WERI-Rb-1 (cell line): ENCODE data around the gene OR8B8.

ENCODE experiments used
- DNase-seq: peaks from one replicate; pipeline ENCODE4 v3.0.0-alpha.2; 2020
- H3K27ac ChIP-seq: fragments of 250-450 bp; sonication (Bioruptor Pico); 2 replicates; pipeline ENCODE4 v1.5.1; 2020; ENCODE audit warnings: mild to moderate bottlenecking, moderate library complexity
- H3K27me3 ChIP-seq: fragments of 250-450 bp; sonication (Bioruptor Pico); 2 replicates; pipeline ENCODE4 v1.5.1; 2021; ENCODE audit warnings: mild to moderate bottlenecking, low read depth, moderate library complexity; ENCODE audit not compliant: insufficient read depth, severe bottlenecking
- H3K36me3 ChIP-seq: fragments of 250-450 bp; sonication (Bioruptor Pico); 2 replicates; pipeline ENCODE4 v1.5.1; 2020; ENCODE audit warnings: mild to moderate bottlenecking, moderate library complexity
- H3K4me3 ChIP-seq: 2 replicates; pipeline ENCODE4 v1.5.1; 2011; ENCODE audit warnings: low read depth, mild to moderate bottlenecking, control low read depth, low read length
- H3K9me3 ChIP-seq: fragments of 250-450 bp; sonication (Bioruptor Pico); 2 replicates; pipeline ENCODE4 v1.5.1; 2021; ENCODE audit warnings: mild to moderate bottlenecking, moderate library complexity; ENCODE audit not compliant: severe bottlenecking
- TF ChIP-seq, protein P1 (sequence below): IDR thresholded peaks from 2 replicates; pipeline ENCODE4 v1.5.1; 2011; ENCODE audit warnings: low read depth, mild to moderate bottlenecking, control low read depth, inconsistent platforms, low read length

The OR8B8 gene

DNA sequence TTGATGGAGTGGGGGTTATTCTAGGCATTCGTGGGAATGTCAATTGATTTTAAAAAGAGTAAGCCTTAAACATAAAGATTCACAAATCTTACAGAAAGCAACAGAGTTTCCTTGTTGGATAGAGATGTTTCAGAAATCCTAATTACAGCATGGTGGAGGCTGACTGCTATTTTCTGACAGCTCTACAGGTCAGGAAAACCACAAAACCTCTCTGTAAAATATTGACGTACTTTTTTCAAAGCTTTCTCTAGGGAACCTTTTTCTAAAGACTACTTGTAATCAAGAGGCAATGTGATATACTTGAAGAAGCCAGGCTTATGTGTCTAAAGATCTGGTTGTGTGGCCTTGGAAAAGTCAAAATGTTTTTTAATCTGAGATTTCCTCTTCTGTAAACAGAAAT lies 9.1 kb upstream of the OR8B8 start:
- DNase-seq, result no peak
- TF ChIP-seq, protein P1, sequence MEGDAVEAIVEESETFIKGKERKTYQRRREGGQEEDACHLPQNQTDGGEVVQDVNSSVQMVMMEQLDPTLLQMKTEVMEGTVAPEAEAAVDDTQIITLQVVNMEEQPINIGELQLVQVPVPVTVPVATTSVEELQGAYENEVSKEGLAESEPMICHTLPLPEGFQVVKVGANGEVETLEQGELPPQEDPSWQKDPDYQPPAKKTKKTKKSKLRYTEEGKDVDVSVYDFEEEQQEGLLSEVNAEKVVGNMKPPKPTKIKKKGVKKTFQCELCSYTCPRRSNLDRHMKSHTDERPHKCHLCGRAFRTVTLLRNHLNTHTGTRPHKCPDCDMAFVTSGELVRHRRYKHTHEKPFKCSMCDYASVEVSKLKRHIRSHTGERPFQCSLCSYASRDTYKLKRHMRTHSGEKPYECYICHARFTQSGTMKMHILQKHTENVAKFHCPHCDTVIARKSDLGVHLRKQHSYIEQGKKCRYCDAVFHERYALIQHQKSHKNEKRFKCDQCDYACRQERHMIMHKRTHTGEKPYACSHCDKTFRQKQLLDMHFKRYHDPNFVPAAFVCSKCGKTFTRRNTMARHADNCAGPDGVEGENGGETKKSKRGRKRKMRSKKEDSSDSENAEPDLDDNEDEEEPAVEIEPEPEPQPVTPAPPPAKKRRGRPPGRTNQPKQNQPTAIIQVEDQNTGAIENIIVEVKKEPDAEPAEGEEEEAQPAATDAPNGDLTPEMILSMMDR, result no peak

GRCh38 chr11:124446916-124447315 lies 1.4 kb upstream of the OR8B8 start:
- Histone ChIP-seq H3K27me3 (no peaks in the 10 kb centered on the region), H3K27ac (no peak overlapping the region), H3K9me3 (no peaks in the 10 kb centered on the region), H3K4me3 (no peak overlapping the region), H3K36me3 (no peaks in the 10 kb centered on the region)
- TF ChIP-seq, protein P1, result no peak
- no peak for DNase-seq

More for the DNA sequence above, 9.1 kb upstream of the OR8B8 start:
- Histone ChIP-seq H3K9me3 (peaks cover 2% of the 10 kb centered on the region), H3K4me3 (no peak overlapping the region), H3K27ac (no peak overlapping the region), H3K36me3 (no peaks in the 10 kb centered on the region), H3K27me3 (no peaks in the 10 kb centered on the region)

DNA sequence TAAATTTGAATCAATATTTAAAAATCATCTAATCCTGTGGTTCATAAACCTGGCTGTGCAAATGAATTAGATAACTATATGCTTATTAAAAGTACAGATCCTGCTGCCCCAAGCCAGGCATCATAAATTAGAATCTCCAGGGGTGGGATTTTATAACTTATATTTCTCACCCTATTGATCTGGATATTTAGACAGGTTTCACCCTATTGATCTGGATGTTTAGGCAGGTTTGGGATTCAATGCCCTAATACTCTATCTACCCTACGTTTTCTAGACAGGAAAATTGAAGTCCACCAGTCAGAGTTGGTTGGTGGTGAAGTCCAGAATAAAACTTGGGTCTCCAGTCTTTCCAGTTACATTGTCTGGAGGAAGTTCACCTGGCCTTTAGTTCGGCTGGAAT lies 2.6 kb downstream of the OR8B8 start:
- no peak for DNase-seq
- no peak overlapping the region for H3K4me3 ChIP-seq
- TF ChIP-seq, protein P1, result no peak
- no peak overlapping the region for H3K27ac ChIP-seq
- no peaks in the 10 kb centered on the region for H3K36me3 ChIP-seq
- H3K27me3 ChIP-seq, result no peaks in the 10 kb centered on the region
- H3K9me3 ChIP-seq, result no peaks in the 10 kb centered on the region

DNA sequence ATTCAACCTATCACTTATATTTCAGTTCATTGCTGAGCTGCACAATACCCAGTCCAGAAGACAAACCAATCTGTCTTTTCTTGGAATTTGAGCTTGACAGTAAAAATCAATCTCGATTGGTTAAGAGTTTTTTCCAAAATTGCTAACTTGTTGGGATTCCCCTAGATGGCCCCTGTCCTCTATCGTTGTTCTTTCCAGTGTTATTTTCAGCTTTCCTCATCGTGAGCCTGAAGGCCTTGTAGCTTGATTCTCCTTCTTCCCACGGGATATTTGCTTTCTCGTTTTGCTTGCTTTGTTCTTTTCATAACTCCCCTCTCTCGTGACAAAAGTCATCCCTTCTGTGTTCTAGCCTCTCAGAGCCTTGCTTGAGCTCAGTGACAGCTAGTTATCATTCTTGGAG lies 3.1 kb downstream of the OR8B8 start:
- no peak overlapping the region for H3K27ac ChIP-seq
- H3K4me3 ChIP-seq, result no peak overlapping the region
- H3K27me3 ChIP-seq, result no peaks in the 10 kb centered on the region
- H3K9me3 ChIP-seq, result no peaks in the 10 kb centered on the region
- TF ChIP-seq, protein P1, result no peak
- H3K36me3 ChIP-seq, result no peaks in the 10 kb centered on the region
- no peak for DNase-seq

DNA sequence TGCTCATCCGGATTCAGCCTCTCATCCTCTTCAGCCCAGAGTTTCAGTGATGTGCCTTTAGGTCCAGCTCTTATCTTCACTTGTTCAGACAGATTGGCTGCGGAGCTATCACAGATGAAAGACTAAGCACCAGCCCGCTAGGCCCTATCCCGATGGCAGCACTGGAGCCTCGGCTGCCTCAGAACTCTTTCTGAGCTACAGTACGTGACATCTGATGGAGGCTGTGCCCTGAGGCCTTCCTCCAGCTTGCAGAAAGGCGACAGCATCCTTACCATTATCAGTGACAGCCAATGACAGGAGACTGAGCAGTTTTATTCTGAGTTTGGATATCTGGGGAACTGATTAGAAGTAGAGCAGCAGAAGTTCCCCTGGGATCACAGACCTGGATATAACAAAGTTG lies 4.0 kb downstream of the OR8B8 start:
- H3K27ac ChIP-seq, result no peak overlapping the region
- H3K4me3 ChIP-seq, result no peak overlapping the region
- no peaks in the 10 kb centered on the region for H3K27me3 ChIP-seq
- no peak for DNase-seq
- H3K36me3 ChIP-seq, result no peaks in the 10 kb centered on the region
- TF ChIP-seq, protein P1, result no peak
- no peaks in the 10 kb centered on the region for H3K9me3 ChIP-seq

DNA sequence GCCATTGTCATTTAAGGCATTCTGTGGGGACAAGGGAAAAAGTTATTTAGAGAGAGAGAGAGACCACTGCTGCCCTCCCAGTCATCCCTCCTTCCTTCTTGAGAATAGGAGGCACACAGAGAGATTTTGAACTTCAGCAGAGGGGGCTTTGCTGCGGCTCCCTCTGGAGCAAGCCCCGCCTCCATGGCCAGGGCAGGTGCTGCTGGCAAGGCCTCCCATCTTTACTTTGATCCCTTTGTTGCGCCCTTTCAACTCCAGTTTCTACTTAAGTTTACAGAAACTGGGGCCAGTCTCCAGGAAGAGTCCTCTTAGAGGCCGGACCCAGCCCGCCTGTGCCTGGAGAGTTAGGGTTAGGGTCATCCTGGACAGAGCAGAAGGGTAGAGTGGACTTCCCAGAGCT lies 4.4 kb downstream of the OR8B8 start:
- H3K27me3 ChIP-seq, result no peaks in the 10 kb centered on the region
- no peak overlapping the region for H3K27ac ChIP-seq
- TF ChIP-seq, protein P1, result no peak
- no peak overlapping the region for H3K4me3 ChIP-seq
- no peaks in the 10 kb centered on the region for H3K9me3 ChIP-seq
- H3K36me3 ChIP-seq, result no peaks in the 10 kb centered on the region
- DNase-seq, result no peak
